ENCODE results near the gene ATP6V0A1. TPM values are rescaled to one million over a fixed set of nuclear protein-coding genes. Genes with fewer than 3 reads are reported as not detected.

ATP6V0A1 gene
- total RNA-seq, 1 experiment from 2014 or later: 55.1 TPM

DNA sequence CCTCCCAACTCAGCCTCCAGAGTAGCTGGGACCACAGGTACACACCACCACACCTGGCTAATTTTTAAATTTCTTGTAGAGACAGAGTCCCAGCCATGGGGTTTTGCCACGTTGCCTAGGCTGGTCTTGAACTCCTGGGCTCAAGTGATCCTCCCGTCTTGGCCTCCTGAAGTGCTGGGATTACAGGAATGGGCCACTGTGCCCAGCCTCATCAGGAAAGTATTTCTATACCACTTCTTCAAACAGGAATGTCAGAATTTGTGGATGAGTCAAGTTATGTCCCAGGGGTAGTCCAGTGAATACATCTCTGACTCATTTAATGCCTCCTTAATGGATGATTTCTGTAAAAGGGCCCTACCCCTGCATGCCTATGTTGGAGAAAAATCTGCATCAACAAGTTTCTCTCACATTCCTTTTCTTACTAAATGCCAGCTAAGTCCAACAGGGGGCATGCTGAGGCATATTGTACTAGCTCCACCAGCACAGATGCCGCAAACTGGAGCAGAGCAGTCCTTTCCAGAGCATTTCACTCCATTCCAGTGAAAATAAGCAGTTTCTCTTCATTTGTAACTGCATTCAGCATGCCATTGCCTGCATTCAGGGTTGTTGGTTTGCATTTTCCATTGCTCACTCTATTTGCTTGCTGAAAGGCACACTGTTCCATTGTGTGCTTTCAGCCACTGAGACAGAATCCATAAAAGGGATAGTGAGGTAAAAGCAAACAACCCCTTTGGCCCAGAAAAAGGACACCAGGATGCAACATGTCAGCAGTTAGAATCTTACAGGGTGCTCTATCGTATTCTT is 30.3 kb upstream of the ATP6V0A1 start:
- ChIA-PET CTCF (interaction anchor here (0.6 to 1.0 kb wide), 5 partner anchors 32 to 407 kb away, joined by 3 to 5 read pairs (median 3); no protein-coding TSS in a partner anchor), POLR2A (ENCODE audit: unreplicated experiment) (no interaction called here)
- intact Hi-C loops (cut with micrococcal nuclease; ENCODE audit: unreplicated experiment): loop anchor here (1.0 kb wide), 3 partner anchors 31 to 103 kb away; no protein-coding TSS in a partner anchor
- peak overlapping the region; percentile 73 for H3K27ac ChIP-seq
- no peaks in the 10 kb centered on the region for H3K9me2 ChIP-seq (ENCODE audit: insufficient read depth)
- H4K20me1 ChIP-seq (ENCODE audit: insufficient read depth): no peaks in the 10 kb centered on the region
- H3K9me3 ChIP-seq (ENCODE audit: insufficient read depth, low read depth): no peaks in the 10 kb centered on the region; the same call in 1 of the 2 replicates
- H3K4me2 ChIP-seq: peak overlapping the region; percentile 45
- H3K27me3 ChIP-seq (ENCODE audit: insufficient read depth, low read depth): no peaks in the 10 kb centered on the region
- DNase-seq: peak; percentile 67 to 98
- peaks cover 34% of the 10 kb centered on the region for H3K4me1 ChIP-seq (replicated peaks; ENCODE audit: insufficient read depth)
- H3K79me2 ChIP-seq (ENCODE audit: low read depth): no peaks in the 10 kb centered on the region
- H2AFZ ChIP-seq: no peak overlapping the region
- peaks cover 41% of the 10 kb centered on the region for H3F3A ChIP-seq (ENCODE audit: insufficient read depth, low read depth)
- TF ChIP-seq, protein P1, sequence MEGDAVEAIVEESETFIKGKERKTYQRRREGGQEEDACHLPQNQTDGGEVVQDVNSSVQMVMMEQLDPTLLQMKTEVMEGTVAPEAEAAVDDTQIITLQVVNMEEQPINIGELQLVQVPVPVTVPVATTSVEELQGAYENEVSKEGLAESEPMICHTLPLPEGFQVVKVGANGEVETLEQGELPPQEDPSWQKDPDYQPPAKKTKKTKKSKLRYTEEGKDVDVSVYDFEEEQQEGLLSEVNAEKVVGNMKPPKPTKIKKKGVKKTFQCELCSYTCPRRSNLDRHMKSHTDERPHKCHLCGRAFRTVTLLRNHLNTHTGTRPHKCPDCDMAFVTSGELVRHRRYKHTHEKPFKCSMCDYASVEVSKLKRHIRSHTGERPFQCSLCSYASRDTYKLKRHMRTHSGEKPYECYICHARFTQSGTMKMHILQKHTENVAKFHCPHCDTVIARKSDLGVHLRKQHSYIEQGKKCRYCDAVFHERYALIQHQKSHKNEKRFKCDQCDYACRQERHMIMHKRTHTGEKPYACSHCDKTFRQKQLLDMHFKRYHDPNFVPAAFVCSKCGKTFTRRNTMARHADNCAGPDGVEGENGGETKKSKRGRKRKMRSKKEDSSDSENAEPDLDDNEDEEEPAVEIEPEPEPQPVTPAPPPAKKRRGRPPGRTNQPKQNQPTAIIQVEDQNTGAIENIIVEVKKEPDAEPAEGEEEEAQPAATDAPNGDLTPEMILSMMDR (conservative IDR thresholded peaks at IDR 0.05): peak; percentile 86
- TF ChIP-seq EZH2 (IDR thresholded peaks at IDR 0.05; ENCODE audit: low read depth): no peak
- H3K36me3 ChIP-seq (ENCODE audit: low read depth): no peaks in the 10 kb centered on the region
- BruUV-seq (replicated peaks): no TSS peak
- H3K4me3 ChIP-seq: no peak overlapping the region

DNA sequence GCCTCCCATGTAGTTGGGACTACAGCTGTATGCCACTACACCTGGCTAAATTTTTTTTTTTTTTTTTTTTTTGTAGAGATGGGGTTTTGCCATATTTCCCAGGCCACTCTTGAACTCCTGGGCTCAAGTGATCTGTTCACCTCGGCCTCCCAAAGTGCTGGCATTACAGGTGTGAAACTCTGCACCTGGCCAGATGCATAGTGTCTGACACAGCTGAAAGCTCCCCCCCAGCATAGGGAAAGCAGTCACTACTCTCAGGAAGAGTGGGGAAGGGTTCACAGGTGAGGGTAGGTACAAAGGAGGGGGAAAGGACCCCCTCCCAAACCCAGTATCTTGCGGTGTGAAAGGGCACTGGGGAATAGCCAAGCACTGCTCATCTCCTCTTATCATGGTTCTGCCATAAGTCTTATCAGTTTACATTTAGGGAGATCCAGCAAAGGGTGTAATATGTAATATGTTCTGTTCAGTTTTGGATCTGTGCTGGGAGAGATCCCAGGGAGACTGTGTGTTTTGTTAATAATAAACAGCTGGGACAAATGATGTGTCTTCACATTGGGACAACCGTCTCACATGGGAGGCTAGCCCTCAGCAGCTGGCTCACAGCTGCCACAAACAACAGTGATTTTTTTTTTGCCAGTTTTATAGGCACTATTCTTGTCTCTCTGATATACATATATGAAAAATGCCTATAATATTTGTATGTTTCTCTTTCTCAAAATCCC is 28.8 kb upstream of the ATP6V0A1 start:
- H3K27me3 ChIP-seq (ENCODE audit: insufficient read depth, low read depth): no peaks in the 10 kb centered on the region
- no peaks in the 10 kb centered on the region for H3K79me2 ChIP-seq (ENCODE audit: low read depth)
- intact Hi-C loops (cut with micrococcal nuclease; ENCODE audit: unreplicated experiment): no loop called here
- H3K4me2 ChIP-seq: no peak overlapping the region
- H4K20me1 ChIP-seq (ENCODE audit: insufficient read depth): no peaks in the 10 kb centered on the region
- no peaks in the 10 kb centered on the region for H3K36me3 ChIP-seq (ENCODE audit: low read depth)
- no peak for DNase-seq
- no peaks in the 10 kb centered on the region; the same call in 1 of the 2 replicates for H3K9me3 ChIP-seq (ENCODE audit: insufficient read depth, low read depth)
- peaks cover 37% of the 10 kb centered on the region for H3F3A ChIP-seq (ENCODE audit: insufficient read depth, low read depth)
- no peak overlapping the region for H3K4me3 ChIP-seq
- no peaks in the 10 kb centered on the region for H3K9me2 ChIP-seq (ENCODE audit: insufficient read depth)
- H3K27ac ChIP-seq: no peak overlapping the region
- CTCF ChIA-PET: interaction anchor here (0.7 kb wide), 1 partner anchor 27 kb away, joined by 4 read pairs; no protein-coding TSS in a partner anchor
- H3K4me1 ChIP-seq (replicated peaks; ENCODE audit: insufficient read depth): peaks cover 34% of the 10 kb centered on the region
- POLR2A ChIA-PET (ENCODE audit: unreplicated experiment): no interaction called here
- no peak overlapping the region for H2AFZ ChIP-seq
- TF ChIP-seq, protein P1 (conservative IDR thresholded peaks at IDR 0.05): no peak
- TF ChIP-seq EZH2 (IDR thresholded peaks at IDR 0.05; ENCODE audit: low read depth): no peak
- BruUV-seq (replicated peaks): no TSS peak

DNA sequence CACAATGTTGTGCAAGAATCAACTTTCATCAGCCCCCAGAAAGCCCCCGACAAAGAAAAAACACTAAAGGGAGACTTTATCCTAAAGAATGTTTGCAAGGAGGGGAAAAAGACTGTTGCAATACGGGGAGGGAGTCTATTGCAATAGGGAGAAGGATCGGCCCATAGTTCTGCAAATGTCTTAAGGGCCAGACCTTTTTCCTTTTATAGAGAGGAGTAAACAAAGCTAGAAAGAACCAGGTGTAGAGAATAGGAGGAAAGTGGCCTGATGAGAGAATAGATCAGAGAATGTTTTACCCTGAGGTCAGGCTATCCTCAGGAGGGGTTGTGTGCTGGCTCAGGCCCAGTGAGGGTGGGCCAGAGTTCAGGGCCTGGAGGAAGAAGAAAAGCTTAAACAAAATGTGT is 26.9 kb upstream of the ATP6V0A1 start:
- Histone ChIP-seq H3K4me3 (no peak overlapping the region), H3K27ac (peak overlapping the region; percentile 50; the same call in 1 of the 2 replicates), H3K27me3 (ENCODE audit: insufficient read depth, low read depth) (no peaks in the 10 kb centered on the region), H3K4me2 (no peak overlapping the region), H4K20me1 (ENCODE audit: insufficient read depth) (no peaks in the 10 kb centered on the region), H3K9me3 (ENCODE audit: insufficient read depth, low read depth) (no peaks in the 10 kb centered on the region; the same call in 1 of the 2 replicates), H3K9me2 (ENCODE audit: insufficient read depth) (no peaks in the 10 kb centered on the region), H3K36me3 (ENCODE audit: low read depth) (no peaks in the 10 kb centered on the region), H3F3A (ENCODE audit: insufficient read depth, low read depth) (peaks cover 37% of the 10 kb centered on the region), H3K4me1 (replicated peaks; ENCODE audit: insufficient read depth) (peaks cover 34% of the 10 kb centered on the region), H2AFZ (no peak overlapping the region), H3K79me2 (ENCODE audit: low read depth) (no peaks in the 10 kb centered on the region)
- no peak for TF ChIP-seq EZH2 (IDR thresholded peaks at IDR 0.05; ENCODE audit: low read depth)
- TF ChIP-seq, protein P1 (conservative IDR thresholded peaks at IDR 0.05): no peak
- no TSS peak for BruUV-seq (replicated peaks)
- intact Hi-C loops (cut with micrococcal nuclease; ENCODE audit: unreplicated experiment): no loop called here
- ChIA-PET POLR2A (ENCODE audit: unreplicated experiment) (interaction anchor here (0.5 to 0.7 kb wide), 2 partner anchors 34 to 569 kb away, joined by 4 to 12 read pairs; no protein-coding TSS in a partner anchor), CTCF (interaction anchor here (0.6 kb wide), 1 partner anchor 40 kb away, joined by 3 read pairs; no protein-coding TSS in a partner anchor)
- peak in 1 of 2 experiments; percentile 48 for DNase-seq
